GM18909 (cell line): Measurements from ENCODE around the gene TRIM66.
A peak's percentile ranks its signal among the peaks of the same experiment; 100 is the strongest.

ENCODE experiments used
- ATAC-seq: cut with Tn5 transposase; IDR thresholded peaks from one replicate; pipeline ENCODE4 v1.9.1; 2021; ENCODE audit warnings: mild to moderate bottlenecking; ENCODE audit not compliant: unreplicated experiment, poor library complexity

The TRIM66 gene, protein sequence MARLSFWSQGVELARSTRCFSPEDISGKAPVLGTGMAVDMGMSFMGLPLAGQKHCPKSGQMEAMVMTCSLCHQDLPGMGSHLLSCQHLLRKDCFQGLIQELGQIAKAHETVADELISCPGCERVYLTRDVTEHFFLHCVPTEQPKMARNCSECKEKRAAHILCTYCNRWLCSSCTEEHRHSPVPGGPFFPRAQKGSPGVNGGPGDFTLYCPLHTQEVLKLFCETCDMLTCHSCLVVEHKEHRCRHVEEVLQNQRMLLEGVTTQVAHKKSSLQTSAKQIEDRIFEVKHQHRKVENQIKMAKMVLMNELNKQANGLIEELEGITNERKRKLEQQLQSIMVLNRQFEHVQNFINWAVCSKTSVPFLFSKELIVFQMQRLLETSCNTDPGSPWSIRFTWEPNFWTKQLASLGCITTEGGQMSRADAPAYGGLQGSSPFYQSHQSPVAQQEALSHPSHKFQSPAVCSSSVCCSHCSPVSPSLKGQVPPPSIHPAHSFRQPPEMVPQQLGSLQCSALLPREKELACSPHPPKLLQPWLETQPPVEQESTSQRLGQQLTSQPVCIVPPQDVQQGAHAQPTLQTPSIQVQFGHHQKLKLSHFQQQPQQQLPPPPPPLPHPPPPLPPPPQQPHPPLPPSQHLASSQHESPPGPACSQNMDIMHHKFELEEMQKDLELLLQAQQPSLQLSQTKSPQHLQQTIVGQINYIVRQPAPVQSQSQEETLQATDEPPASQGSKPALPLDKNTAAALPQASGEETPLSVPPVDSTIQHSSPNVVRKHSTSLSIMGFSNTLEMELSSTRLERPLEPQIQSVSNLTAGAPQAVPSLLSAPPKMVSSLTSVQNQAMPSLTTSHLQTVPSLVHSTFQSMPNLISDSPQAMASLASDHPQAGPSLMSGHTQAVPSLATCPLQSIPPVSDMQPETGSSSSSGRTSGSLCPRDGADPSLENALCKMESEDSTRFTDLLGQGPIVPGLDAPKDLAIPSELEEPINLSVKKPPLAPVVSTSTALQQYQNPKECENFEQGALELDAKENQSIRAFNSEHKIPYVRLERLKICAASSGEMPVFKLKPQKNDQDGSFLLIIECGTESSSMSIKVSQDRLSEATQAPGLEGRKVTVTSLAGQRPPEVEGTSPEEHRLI (N-terminal part only)

GRCh38 chr11:8682303-8683114, at the start of gene TRIM66, which contains the start of gene RPL27A:
Gene TRIM66, minus strand, starts transcription at chr11:8682665. Its CDS starts 10,391 bp downstream, at chr11:8672274.
Gene RPL27A, plus strand, starts transcription at chr11:8682792. Its CDS starts 22 bp downstream, at chr11:8682814.
- peak; percentile 95 for ATAC-seq

GRCh38 chr11:8731647-8732323, 49.3 kb upstream of the TRIM66 start:
- peak; percentile 55 for ATAC-seq

GRCh38 chr11:8730697-8731020, 48.2 kb upstream of the TRIM66 start:
- no peak for ATAC-seq

GRCh38 chr11:8729837-8730696, 47.6 kb upstream of the TRIM66 start:
- no peak for ATAC-seq

DNA sequence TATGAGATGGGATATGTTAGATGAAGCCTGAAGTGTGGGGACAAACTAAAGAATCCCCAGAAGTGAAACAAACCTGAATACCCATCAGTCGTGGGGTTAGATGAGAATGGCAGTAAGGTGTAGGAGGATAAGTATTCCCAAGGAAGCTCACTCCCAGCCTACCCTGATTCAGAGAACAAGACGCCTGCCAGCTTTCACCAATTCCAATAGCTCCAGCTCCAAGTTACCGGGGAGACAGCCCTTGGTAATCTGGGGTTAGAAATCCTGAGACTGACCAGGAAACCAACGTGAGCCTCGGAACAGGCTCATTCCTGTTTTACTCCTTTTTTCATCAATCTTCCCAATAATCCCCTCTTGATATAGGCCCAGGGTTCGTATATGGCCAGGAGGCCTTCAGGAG, 46.6 kb upstream of the TRIM66 start:
- no peak for ATAC-seq

DNA sequence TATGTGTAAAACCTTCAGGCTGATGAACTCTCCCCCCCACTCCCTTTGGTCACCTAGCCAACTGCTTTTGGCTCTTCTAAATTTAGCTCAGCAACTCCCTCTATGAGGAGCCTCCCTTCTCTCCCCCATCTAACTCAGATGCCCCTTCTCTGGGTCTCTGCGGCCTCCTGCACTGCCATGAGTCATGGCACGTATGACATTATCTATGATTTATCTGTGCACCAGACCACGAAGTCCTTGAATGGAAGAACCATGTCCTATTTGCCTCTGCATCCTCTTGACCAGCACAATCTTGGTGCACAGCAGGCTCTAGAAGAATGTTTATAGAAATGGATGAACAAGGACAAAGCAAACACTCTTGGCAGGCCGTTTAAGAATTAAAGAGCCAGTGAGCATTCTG, 46.1 kb upstream of the TRIM66 start:
- no peak for ATAC-seq

- ATAC-seq, result no peak
These were observed 43.9 kb upstream of the TRIM66 start for GRCh38 chr11:8726395-8726794.

GRCh38 chr11:8724682-8725081, 42.2 kb upstream of the TRIM66 start:
- no peak for ATAC-seq

DNA sequence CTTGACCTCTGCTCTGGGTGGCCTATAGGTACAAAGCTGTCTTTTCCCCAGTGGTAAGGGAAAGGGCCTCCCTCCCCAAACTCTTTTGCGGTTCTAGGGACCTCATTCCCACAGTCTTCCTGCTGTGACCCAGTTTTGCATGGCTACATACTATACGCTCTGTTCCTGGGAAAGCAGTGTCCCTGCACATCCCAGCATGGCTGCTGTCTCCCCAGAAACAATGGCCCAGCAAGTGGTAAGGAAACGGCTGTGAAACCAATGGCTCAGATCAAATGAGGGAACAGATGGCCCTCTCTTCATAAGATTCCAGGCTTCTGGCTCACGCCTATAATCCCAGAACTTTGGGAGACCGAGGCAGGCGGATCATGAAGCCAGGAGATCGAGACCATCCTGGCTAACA, 41.2 kb upstream of the TRIM66 start:
- no peak for ATAC-seq

GRCh38 chr11:8722809-8723208, 40.3 kb upstream of the TRIM66 start:
- ATAC-seq, result no peak

DNA sequence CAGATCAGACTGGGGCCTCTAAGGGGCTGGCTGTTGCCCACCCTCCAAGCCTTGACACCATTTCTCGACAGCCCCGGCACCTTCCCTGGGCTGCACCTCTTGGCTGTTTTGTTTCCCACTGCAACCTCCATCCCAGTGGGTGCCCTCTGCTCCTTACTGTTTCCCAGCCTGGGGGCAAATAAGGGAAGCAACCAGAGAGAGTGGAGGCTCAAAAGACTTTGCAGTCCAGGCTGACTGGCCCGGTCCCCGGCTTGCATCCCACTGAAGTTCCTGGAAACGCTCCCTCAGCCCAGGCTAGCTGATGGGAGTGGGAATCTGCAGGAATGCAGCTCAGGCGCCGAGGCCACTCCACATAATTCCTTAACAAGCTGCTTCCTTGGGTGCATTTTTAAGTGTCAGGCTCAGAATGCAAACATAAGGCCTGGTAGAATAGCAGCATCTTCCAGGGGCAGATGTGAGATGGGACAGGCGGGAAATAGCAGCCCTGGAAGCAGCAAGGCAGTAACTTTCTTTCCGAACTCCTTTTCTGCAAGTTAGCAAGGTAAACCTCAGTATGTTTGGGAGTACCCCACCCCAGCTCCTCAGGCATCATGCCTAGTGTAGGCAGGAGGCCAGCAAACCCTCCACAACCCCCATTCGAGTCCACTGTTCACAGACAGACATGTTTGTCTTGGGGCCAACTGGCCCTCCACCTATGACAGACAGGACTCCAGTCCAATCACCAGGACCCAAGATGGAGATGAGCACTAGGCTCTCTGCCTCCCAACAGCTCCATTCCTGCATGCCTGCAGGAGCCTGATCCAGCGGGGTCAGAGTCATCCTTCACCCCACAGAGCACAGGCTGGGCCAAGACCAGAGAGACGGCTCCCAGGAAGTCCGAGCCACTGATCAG, 39.4 kb upstream of the TRIM66 start:
- ATAC-seq, result no peak

GRCh38 chr11:8720868-8721608, 38.6 kb upstream of the TRIM66 start:
- ATAC-seq, result no peak

- ATAC-seq, result no peak
These were observed 37.9 kb upstream of the TRIM66 start for GRCh38 chr11:8720352-8720751.

- ATAC-seq, result no peak
These were observed 37.3 kb upstream of the TRIM66 start for GRCh38 chr11:8719721-8720120.

DNA sequence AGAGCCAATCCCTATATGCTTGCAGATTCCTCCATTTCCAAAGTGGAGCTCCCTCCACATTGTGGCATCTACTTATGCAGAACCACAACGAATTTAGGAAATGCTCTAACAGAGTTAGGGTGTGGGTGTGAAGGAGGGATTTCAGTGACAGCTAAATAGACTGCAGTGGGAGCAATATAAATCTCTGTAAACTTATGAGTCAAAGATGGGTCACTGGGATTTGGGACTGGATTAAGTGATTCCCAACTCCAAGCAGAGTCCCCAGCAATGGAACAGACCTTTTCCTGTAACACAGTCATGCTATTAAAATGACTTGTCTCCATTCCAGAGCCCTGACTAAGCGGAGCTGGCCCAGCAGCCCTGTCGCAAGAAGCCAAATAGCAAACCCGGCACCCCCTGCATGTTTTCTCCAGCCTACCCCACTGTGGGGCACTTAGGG, 36.8 kb upstream of the TRIM66 start:
- no peak for ATAC-seq

DNA sequence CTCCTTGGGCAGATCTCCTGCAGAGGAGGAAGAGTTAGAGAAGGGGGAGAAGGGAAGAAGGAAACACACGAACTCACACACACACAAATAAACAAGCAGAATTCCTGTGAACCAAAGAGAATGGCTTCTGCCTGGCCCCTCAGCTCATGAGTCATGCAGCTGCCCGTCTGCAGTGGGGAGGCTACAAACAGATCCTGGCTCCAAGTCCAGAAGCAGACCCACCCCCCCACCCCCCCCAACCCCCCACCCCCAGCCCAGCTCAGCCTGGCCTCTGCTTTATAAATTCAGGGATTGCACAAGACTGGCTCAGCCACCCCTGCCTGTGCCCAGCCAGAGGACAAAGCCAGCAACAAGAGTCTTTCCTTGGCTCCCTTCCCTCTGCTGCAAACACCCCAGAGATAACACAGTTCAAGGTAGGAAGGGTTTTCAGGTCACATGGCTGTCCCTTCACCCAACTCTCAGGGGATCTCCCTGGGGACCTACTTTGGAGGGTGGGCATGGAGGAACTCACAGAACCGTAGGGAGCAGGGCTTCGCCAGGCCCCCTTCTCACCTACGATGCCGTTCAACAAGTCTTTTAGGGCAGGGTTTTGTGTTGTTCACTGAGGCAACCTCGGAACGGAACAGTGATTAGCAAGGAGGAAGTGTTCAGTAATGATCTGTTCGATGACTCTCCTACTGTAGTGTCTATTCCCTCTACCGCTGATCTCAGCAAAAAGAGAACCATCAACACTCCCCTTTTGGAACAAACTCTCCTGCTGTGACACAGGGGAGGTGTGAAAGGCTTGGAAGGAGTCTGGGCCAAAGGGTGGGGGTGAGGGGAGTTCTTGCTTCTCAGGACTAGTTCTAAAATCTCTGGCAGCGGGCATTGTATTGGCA, 35.6 kb upstream of the TRIM66 start:
- ATAC-seq, result peak; percentile 57
